Hepatocyte (in vitro differentiated cells): ENCODE measurements around the gene MPG.

ENCODE experiments used
- CTCF ChIP-seq: fragments of 200-600 bp; sonication (generic); IDR thresholded peaks from 2 replicates; pipeline ENCODE4 v1.5.1; 2016; ENCODE audit warnings: antibody characterized with exemption, mild to moderate bottlenecking; ENCODE audit not compliant: poor library complexity
- EZH2 ChIP-seq: fragments of 200-600 bp; sonication (generic); IDR thresholded peaks from 2 replicates; pipeline ENCODE4 v1.6.1; 2016; ENCODE audit warnings: antibody characterized with exemption, mild to moderate bottlenecking, borderline replicate concordance

- TF ChIP-seq CTCF (no peak), EZH2 (no peak)
These were observed 24.2 kb downstream of the MPG start for GRCh38 chr16:102060-102855.
